Activated T-cell treated with anti-CD3 and anti-CD28 coated beads, Interleukin-2, amount 50 U/mL, for 24 hours (primary cell): ENCODE data around the gene CCNF.
A peak's percentile ranks its signal among the peaks of the same experiment; 100 is the strongest.
"Not testable (repeated sequence)": the region's sequence is repeated elsewhere in the genome, so short reads cannot be mapped to it uniquely, and the experiment has no call there.

Source experiments
- DNase-seq: peaks from one replicate; pipeline ENCODE4 v3.0.0-alpha.2; 2020
- H3K27ac Mint-ChIP-seq: 2 replicates; pipeline ENCODE4 v1.8.0; 2020; ENCODE audit warnings: mild to moderate bottlenecking, mixed read lengths
- H3K27me3 Mint-ChIP-seq: 2 replicates; pipeline ENCODE4 v1.8.0; 2020; ENCODE audit warnings: mixed read lengths
- H3K36me3 Mint-ChIP-seq: 2 replicates; pipeline ENCODE4 v1.8.0; 2020; ENCODE audit warnings: low read depth, mixed read lengths
- H3K4me1 Mint-ChIP-seq: 2 replicates; pipeline ENCODE4 v1.8.0; 2020; ENCODE audit warnings: low read depth, mixed read lengths
- H3K4me3 Mint-ChIP-seq: 2 replicates; pipeline ENCODE4 v1.8.0; 2020; ENCODE audit warnings: mild to moderate bottlenecking, moderate library complexity, mixed read lengths
- H3K9me3 Mint-ChIP-seq: 2 replicates; pipeline ENCODE4 v1.8.0; 2020; ENCODE audit warnings: mixed read lengths

CCNF gene

GRCh38 chr16:2424061-2425007 is 4.9 kb upstream of the CCNF start:
- Mint-ChIP-seq H3K4me3 (no peak overlapping the region), H3K9me3 (no peaks in the 10 kb centered on the region), H3K27me3 (no peaks in the 10 kb centered on the region), H3K36me3 (no peaks in the 10 kb centered on the region), H3K4me1 (peaks cover 10% of the 10 kb centered on the region), H3K27ac (no peak overlapping the region)
- no peak for DNase-seq

DNA sequence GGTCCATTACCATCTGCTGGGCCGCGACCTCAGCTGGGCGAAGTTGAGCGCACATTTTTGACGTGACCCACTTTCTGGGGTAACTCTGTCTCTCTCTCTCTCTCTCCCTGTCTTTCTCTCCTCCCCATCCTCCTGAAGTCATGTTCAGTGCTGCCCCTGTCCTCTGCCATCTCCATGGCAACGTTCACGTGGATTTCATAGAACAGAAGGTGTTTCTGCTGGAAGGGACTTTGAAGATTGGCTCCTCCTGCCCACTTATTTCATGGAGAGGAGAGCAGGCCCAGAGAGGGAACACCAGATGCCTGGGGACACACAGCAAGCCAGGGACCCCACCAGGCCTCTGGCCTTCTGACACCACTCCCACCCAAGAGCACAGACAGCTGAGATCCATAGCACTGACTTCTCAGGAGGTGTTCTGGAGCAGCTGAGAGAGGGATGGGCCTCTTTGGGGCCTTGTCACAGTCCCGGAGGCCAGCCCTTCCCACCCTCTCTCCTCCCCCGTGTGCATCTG is 4.2 kb upstream of the CCNF start:
- Mint-ChIP-seq H3K27me3 (no peaks in the 10 kb centered on the region), H3K27ac (no peak overlapping the region), H3K4me3 (no peak overlapping the region), H3K36me3 (peaks cover 4% of the 10 kb centered on the region), H3K4me1 (peaks cover 12% of the 10 kb centered on the region), H3K9me3 (no peaks in the 10 kb centered on the region)
- DNase-seq, result no peak

DNA sequence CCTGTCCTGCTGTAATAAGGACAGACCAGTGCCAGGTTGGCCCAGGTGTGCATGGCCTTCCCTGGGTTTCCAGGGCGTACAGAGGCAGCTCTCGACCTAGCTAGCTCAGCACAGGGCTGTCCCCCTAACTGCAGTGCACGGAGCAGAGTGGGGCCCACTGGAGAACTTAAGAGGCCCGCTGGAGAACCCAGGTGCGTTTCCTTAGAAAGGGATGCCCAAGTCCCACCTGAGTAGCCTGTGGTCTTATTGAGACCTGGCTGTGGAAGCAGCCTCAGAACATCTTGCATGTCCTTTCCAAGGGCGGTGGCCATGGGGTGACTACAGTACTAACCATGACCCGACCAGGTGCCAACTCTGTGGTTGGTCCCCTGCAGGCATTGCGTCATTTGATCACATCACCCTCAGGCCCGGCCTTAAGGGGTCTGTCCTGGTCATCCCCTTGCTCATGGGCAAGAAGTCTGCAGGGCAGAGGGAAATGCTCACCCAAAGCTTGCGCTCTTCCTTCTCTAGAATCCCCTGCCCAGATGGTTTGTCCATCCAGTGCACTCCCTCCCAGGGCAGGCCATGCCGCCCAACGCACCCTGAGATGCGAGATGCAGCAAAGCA is 3.3 kb upstream of the CCNF start:
- H3K27me3 Mint-ChIP-seq, result no peaks in the 10 kb centered on the region
- H3K4me1 Mint-ChIP-seq, result peaks cover 20% of the 10 kb centered on the region
- no peak for DNase-seq
- peaks cover 12% of the 10 kb centered on the region for H3K36me3 Mint-ChIP-seq
- no peak overlapping the region for H3K4me3 Mint-ChIP-seq
- H3K9me3 Mint-ChIP-seq, result no peaks in the 10 kb centered on the region
- H3K27ac Mint-ChIP-seq, result no peak overlapping the region

DNA sequence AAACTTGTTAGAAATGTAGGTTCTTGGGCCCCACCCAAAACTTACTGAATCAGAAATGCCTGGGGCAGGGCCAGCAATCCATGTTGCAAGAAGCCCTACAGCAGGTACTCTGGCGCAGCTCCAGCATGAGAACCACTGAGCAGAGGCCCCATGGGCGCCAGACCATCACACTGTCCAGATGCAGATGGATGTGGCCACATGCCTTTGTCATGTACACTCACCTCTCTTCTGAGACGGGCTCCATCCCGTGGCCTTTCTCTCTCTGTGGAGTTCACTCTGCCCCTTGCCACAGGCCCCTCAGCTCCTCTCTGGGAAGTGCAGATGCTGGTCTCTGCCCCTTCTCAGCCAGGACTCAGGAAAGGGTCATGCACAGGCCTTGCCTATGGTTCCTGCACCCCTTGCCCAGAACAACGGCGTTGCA is 2.3 kb upstream of the CCNF start:
- H3K27me3 Mint-ChIP-seq, result no peaks in the 10 kb centered on the region

DNA sequence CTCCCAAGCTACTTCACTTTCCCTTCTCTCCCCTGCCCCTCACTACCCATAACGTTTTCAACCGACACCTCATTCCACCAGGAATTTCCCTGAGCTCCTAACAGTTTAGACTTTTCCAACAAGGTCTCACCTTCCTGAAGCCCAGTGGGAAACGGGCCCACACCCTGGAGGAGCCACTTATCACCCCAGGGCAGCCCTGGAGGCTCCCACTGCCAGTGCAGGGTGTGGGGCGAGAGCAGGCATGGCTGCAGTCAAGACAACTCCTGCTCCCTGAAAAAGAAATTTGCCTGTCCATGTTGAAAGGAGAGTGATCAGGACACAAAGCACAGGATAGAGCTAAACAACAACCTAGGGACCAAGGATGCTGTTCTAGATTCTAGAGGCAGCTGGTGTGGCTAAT is 1.7 kb upstream of the CCNF start:
- no peaks in the 10 kb centered on the region for H3K27me3 Mint-ChIP-seq
- peaks cover 25% of the 10 kb centered on the region for H3K36me3 Mint-ChIP-seq
- H3K4me1 Mint-ChIP-seq, result peaks cover 22% of the 10 kb centered on the region
- peak overlapping the region; percentile 79 for H3K4me3 Mint-ChIP-seq
- DNase-seq, result no peak
- H3K27ac Mint-ChIP-seq, result no peak overlapping the region
- H3K9me3 Mint-ChIP-seq, result no peaks in the 10 kb centered on the region

More for the DNA sequence above, 2.3 kb upstream of the CCNF start:
- peaks cover 19% of the 10 kb centered on the region for H3K36me3 Mint-ChIP-seq
- H3K27ac Mint-ChIP-seq, result no peak overlapping the region
- no peak for DNase-seq
- no peak overlapping the region for H3K4me3 Mint-ChIP-seq
- no peaks in the 10 kb centered on the region for H3K9me3 Mint-ChIP-seq
- H3K4me1 Mint-ChIP-seq, result peaks cover 22% of the 10 kb centered on the region

DNA sequence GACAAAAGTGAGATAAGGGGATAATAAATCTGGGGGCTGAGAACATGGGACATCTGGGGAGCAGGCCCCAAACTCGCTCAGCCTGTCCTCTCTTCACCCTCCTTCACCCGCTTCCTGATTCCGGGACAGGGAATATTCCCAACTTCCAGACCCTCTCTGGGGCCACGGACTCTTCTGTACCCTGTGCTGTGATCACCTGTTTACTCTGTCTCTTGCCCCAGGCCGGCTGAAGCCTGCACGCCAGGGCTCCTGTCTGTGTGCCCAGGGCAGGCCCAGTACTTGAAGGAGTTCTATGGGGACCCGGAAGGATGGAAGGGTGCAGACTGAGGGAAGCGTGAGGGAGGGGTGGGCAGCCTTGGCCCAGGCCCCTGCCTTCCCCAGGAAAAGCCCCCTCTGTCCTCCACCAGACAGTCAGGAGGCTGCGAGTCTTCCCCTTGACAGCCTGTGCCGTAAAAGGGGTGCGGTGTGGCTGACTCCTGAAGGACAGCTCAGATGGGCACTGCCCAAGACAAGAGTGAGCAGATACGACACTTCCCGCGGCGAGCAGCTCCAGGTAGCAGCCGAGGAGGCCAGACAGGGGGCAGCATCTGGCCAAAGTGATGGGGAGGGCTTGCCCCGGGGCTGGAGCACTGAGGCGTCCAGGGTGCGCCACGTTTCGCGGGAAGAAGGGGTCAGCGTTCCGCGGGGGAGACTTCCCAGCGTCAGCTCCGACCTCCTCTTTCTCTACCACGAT is 1.0 kb upstream of the CCNF start:
- H3K27me3 Mint-ChIP-seq, result no peaks in the 10 kb centered on the region
- H3K36me3 Mint-ChIP-seq, result peaks cover 32% of the 10 kb centered on the region
- no peak for DNase-seq
- peaks cover 25% of the 10 kb centered on the region for H3K4me1 Mint-ChIP-seq
- H3K9me3 Mint-ChIP-seq, result no peaks in the 10 kb centered on the region
- peak overlapping the region; percentile 79 for H3K4me3 Mint-ChIP-seq
- peak overlapping the region; percentile 67 for H3K27ac Mint-ChIP-seq

DNA sequence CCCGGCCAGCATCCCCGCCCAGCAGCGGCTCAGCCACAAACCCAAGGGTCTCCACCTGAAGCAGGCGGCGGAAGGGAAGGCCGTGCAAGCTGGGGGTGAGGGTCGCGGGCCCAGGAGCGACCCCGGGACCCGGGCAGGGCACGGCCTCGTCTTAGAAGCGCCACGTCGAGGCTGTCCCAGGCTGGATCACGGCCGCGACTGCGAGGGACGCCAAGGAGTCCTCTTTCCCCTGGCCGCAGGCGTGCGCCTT is 538 bp upstream of the CCNF start:
- no peaks in the 10 kb centered on the region for H3K9me3 Mint-ChIP-seq
- peak overlapping the region; percentile 79 for H3K4me3 Mint-ChIP-seq
- peaks cover 37% of the 10 kb centered on the region for H3K36me3 Mint-ChIP-seq
- no peaks in the 10 kb centered on the region for H3K27me3 Mint-ChIP-seq
- peak overlapping the region; percentile 67 for H3K27ac Mint-ChIP-seq
- DNase-seq, result no peak
- H3K4me1 Mint-ChIP-seq, result peaks cover 26% of the 10 kb centered on the region

- Mint-ChIP-seq H3K27me3 (no peaks in the 10 kb centered on the region), H3K27ac (peak overlapping the region; percentile 58), H3K36me3 (peaks cover 45% of the 10 kb centered on the region), H3K4me1 (peaks cover 26% of the 10 kb centered on the region), H3K9me3 (no peaks in the 10 kb centered on the region), H3K4me3 (peak overlapping the region; percentile 89)
- DNase-seq, result peak; percentile 39
Measured at GRCh38 chr16:2429771-2430663, 770 bp downstream of the CCNF start.

GRCh38 chr16:2432286-2432685 is 3.0 kb downstream of the CCNF start:
- H3K4me3 Mint-ChIP-seq, result no peak overlapping the region
- peaks cover 66% of the 10 kb centered on the region for H3K36me3 Mint-ChIP-seq
- no peaks in the 10 kb centered on the region for H3K9me3 Mint-ChIP-seq
- DNase-seq, result no peak
- no peaks in the 10 kb centered on the region for H3K27me3 Mint-ChIP-seq
- H3K27ac Mint-ChIP-seq, result no peak overlapping the region
- peaks cover 26% of the 10 kb centered on the region for H3K4me1 Mint-ChIP-seq

GRCh38 chr16:2432801-2433505 is 3.7 kb downstream of the CCNF start:
- Mint-ChIP-seq H3K27ac (no peak overlapping the region), H3K4me3 (no peak overlapping the region)
- no peak for DNase-seq

DNA sequence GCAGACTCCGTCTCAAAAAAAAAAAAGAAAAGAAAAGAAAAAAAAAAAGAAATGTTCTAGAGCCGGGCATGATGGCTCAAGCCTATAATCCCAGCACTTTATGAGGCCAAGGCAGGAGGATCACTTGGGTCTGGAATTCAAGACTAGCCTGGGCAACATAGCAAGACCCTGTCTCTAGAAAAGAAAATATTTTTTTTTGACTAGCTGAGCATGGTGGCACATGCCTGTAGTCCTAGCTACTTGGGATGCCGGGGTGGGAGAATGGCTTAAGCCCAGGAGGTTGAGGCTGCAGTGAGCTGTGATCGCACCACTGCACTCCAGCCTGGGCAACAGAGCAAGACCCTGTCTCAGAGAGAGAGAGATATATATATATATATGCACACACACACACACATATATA is 6.0 kb downstream of the CCNF start:
- peaks cover 90% of the 10 kb centered on the region for H3K36me3 Mint-ChIP-seq
- not testable (repeated sequence) for H3K27me3 Mint-ChIP-seq, H3K27ac Mint-ChIP-seq, H3K9me3 Mint-ChIP-seq, H3K4me3 Mint-ChIP-seq, DNase-seq
- peaks cover 17% of the 10 kb centered on the region for H3K4me1 Mint-ChIP-seq

More at GRCh38 chr16:2432801-2433505, 3.7 kb downstream of the CCNF start:
- Mint-ChIP-seq H3K4me1 (peaks cover 24% of the 10 kb centered on the region), H3K36me3 (peaks cover 72% of the 10 kb centered on the region), H3K9me3 (no peaks in the 10 kb centered on the region), H3K27me3 (no peaks in the 10 kb centered on the region)

DNA sequence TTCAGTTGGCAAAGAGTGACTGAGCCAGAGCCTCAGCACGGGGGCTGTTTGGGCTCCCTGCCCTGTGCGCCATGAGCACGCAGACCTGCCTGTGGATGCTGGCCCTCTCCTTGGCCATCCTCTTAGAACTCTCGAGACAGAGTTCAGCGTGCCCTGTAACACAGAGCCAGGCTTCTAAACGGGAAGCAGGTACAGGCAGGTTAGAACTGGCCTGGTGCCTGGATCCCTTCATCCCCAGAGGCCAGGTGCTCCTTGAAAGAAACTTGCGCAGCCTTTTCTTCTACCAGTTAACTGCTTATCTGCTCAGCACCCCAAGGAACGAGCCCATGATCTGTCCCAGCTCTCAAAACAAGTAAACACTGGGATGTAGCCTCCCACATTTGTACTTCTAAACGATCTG is 6.9 kb downstream of the CCNF start:
- H3K27me3 Mint-ChIP-seq, result no peaks in the 10 kb centered on the region
- peaks cover 10% of the 10 kb centered on the region for H3K4me1 Mint-ChIP-seq
- no peaks in the 10 kb centered on the region for H3K9me3 Mint-ChIP-seq
- H3K4me3 Mint-ChIP-seq, result no peak overlapping the region
- no peak for DNase-seq
- H3K36me3 Mint-ChIP-seq, result peaks cover 88% of the 10 kb centered on the region
- no peak overlapping the region for H3K27ac Mint-ChIP-seq

DNA sequence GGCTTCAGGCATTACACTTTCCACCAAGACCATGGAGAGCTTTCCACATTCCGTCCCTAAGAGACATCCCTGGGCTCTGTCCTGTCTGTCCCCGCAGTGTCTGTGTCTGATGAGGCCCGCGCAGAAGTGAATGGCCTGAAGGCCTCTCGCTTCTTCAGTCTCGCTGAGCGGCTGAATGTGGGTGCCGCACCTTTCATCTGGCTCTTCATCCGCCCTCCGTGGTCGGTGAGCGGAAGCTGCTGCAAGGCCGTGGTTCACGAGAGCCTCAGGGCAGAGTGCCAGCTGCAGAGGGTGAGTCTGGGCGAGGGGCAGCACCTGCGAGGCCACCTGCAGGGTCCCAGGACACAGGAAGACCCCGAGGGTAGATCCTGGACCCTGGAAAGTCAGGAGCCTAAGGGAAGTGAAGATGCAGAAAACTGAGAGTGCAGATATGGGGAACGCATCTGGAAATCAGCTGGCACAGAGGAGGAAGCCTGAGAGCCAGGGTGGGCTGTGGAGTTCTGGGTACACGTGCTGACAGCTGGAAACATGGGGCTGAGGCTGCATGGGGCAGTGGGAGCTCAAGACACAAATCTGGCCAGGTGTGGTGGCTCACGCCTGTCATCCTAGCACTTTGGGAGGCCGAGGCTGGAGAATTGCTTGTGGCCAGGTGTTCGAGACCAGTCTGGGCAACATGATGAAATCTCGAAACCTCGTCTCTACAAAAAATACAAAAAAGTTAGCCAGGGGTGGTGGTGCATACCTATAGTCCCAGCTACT is 8.0 kb downstream of the CCNF start:
- H3K27me3 Mint-ChIP-seq, result no peaks in the 10 kb centered on the region
- H3K4me1 Mint-ChIP-seq, result peaks cover 9% of the 10 kb centered on the region
- no peaks in the 10 kb centered on the region for H3K9me3 Mint-ChIP-seq
- H3K36me3 Mint-ChIP-seq, result peaks cover 82% of the 10 kb centered on the region
- no peak for DNase-seq
- no peak overlapping the region for H3K27ac Mint-ChIP-seq
- no peak overlapping the region for H3K4me3 Mint-ChIP-seq
